ENCODE results near the gene ITCH. TPM values are rescaled to one million over a fixed set of nuclear protein-coding genes. Genes with fewer than 3 reads are reported as not detected.

Gene ITCH
- total RNA-seq, 1 experiment from 2014 or later, result 78.8 TPM

DNA sequence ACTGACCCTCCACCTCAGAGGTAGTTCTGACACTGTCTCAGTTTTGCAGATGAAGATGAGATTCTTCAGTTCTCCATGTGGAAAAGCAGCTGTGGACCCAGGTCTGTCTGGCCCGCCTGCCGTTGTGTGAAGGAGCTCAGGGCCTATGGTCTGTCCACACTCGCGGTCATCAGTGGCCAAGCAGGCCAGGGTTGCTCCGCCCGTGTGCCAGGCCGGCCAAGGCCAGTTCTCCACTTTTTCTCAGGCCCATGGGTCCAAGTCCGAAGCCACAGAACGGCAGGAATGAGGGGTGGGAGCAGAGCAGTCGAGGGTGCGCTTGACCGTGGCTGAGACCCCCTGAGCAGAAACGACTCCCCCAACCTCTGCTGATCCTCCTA, 186.8 kb downstream of the ITCH start:
- CTCF ChIA-PET, result interaction anchor here (0.7 to 1.3 kb wide), 2 partner anchors 13 to 360 kb away, joined by 3 read pairs; no protein-coding TSS in a partner anchor
- Histone ChIP-seq H3K36me3 (ENCODE audit: control insufficient read depth in 1 of 2, insufficient read depth in 2 of 2, low read length in 2 of 2) (no peaks in the 10 kb centered on the region), H3K9ac (ENCODE audit: low read length) (no peak overlapping the region), H3K4me2 (ENCODE audit: low read length) (no peak overlapping the region), H4K20me1 (ENCODE audit: insufficient read depth) (no peaks in the 10 kb centered on the region), H3K27ac (ENCODE audit: low read depth, low read length) (no peak overlapping the region), H2AFZ (ENCODE audit: low read depth, low read length, poor library complexity, severe bottlenecking) (no peak overlapping the region), H3K4me3 (replicated peaks in 1 of 2; ENCODE audit: low read depth in 1 of 2, low read length in 2 of 2) (no peak overlapping the region), H3K9me2 (ENCODE audit: insufficient read depth) (no peaks in the 10 kb centered on the region), H3K27me3 (ENCODE audit: insufficient read depth, low read length) (no peaks in the 10 kb centered on the region), H3K4me1 (ENCODE audit: control insufficient read depth in 1 of 2, insufficient read depth in 2 of 2, low read length in 2 of 2) (peaks cover 0 to 18% of the 10 kb centered on the region in 2 experiments; a peak in 2 of 4 replicates), H3K79me2 (ENCODE audit: insufficient read depth, low read length) (no peaks in the 10 kb centered on the region), H3K9me3 (ENCODE audit: control insufficient read depth in 1 of 2, insufficient read depth in 1 of 2, low read depth in 1 of 2, low read length in 2 of 2) (no peaks in the 10 kb centered on the region)
- no peak for DNase-seq (ENCODE audit: low read depth, low spot score)
- POLR2A ChIA-PET, result no interaction called here
- TF ChIP-seq ZBTB33 (IDR thresholded peaks at IDR 0.05; ENCODE audit: extremely low read depth, insufficient replicate concordance, low read length) (no peak), SIN3A (IDR thresholded peaks at IDR 0.05; ENCODE audit: low read depth) (no peak), EZH2 (IDR thresholded peaks at IDR 0.05) (no peak), YY1 (IDR thresholded peaks at IDR 0.05; ENCODE audit: extremely low read depth, insufficient replicate concordance, low read depth, low read length) (no peak), ZFX (IDR thresholded peaks at IDR 0.05) (no peak)
- ATAC-seq, result no peak
- intact Hi-C loops (cut with micrococcal nuclease), result no loop called here
- RAD21 ChIA-PET (ENCODE audit: low non-redundant PET in 1 of 2, low total read pairs in 2 of 2, uncharacterized antibody in 2 of 2, unreplicated experiment in 2 of 2), result no interaction called here
- BruUV-seq (replicated peaks), result no TSS peak

GRCh38 chr20:34552569-34552968, 189.5 kb downstream of the ITCH start:
- no peak overlapping the region for H3K27ac ChIP-seq (ENCODE audit: low read depth, low read length)
- H3K79me2 ChIP-seq (ENCODE audit: insufficient read depth, low read length), result no peaks in the 10 kb centered on the region
- no peak for ATAC-seq
- H4K20me1 ChIP-seq (ENCODE audit: insufficient read depth), result no peaks in the 10 kb centered on the region
- H3K36me3 ChIP-seq (ENCODE audit: control insufficient read depth in 1 of 2, insufficient read depth in 2 of 2, low read length in 2 of 2), result no peaks in the 10 kb centered on the region
- ChIA-PET RAD21 (ENCODE audit: low non-redundant PET in 1 of 2, low total read pairs in 2 of 2, uncharacterized antibody in 2 of 2, unreplicated experiment in 2 of 2) (no interaction called here), POLR2A (no interaction called here), CTCF (interaction anchor here (1.5 kb wide), 1 partner anchor 14 kb away, joined by 7 read pairs; no protein-coding TSS in a partner anchor)
- H3K9me2 ChIP-seq (ENCODE audit: insufficient read depth), result no peaks in the 10 kb centered on the region
- H3K4me3 ChIP-seq (replicated peaks in 1 of 2; ENCODE audit: low read depth in 1 of 2, low read length in 2 of 2), result no peak overlapping the region
- no peak overlapping the region for H3K9ac ChIP-seq (ENCODE audit: low read length)
- no peak overlapping the region for H2AFZ ChIP-seq (ENCODE audit: low read depth, low read length, poor library complexity, severe bottlenecking)
- no TSS peak for BruUV-seq (replicated peaks)
- intact Hi-C loops (cut with micrococcal nuclease), result no loop called here
- DNase-seq (ENCODE audit: low read depth, low spot score), result no peak
- H3K9me3 ChIP-seq (ENCODE audit: control insufficient read depth in 1 of 2, insufficient read depth in 1 of 2, low read depth in 1 of 2, low read length in 2 of 2), result no peaks in the 10 kb centered on the region
- H3K27me3 ChIP-seq (ENCODE audit: insufficient read depth, low read length), result no peaks in the 10 kb centered on the region
- H3K4me2 ChIP-seq (ENCODE audit: low read length), result no peak overlapping the region
- TF ChIP-seq POLR2AphosphoS5 (IDR thresholded peaks at IDR 0.05; ENCODE audit: low read depth, low read length), result no peak
- TF ChIP-seq EZH2phosphoT487 (IDR thresholded peaks at IDR 0.05; ENCODE audit: borderline replicate concordance), result no peak
- TF ChIP-seq ZNF274 (IDR thresholded peaks at IDR 0.05; ENCODE audit: low read depth, low read length), result no peak
- TF ChIP-seq POLR2A (IDR thresholded peaks at IDR 0.05; ENCODE audit: borderline replicate concordance, extremely low read depth, insufficient read depth, insufficient read length), result no peak
- TF ChIP-seq REST (IDR thresholded peaks at IDR 0.05; ENCODE audit: low read depth), result no peak
- no peak for TF ChIP-seq JUND (IDR thresholded peaks at IDR 0.05)
- TF ChIP-seq ATF3 (IDR thresholded peaks at IDR 0.05), result no peak
- no peak for TF ChIP-seq CEBPB (IDR thresholded peaks at IDR 0.05; ENCODE audit: low read depth)
- TF ChIP-seq TCF7L2 (IDR thresholded peaks at IDR 0.05; ENCODE audit: borderline replicate concordance, extremely low read depth, insufficient read depth, insufficient read length), result no peak
- H3K4me1 ChIP-seq (ENCODE audit: control insufficient read depth in 1 of 2, insufficient read depth in 2 of 2, low read length in 2 of 2), result peaks cover 0 to 18% of the 10 kb centered on the region in 2 experiments; a peak in 2 of 4 replicates
